ENCODE data around the gene ZNF613. TPM values are rescaled to one million over a fixed set of nuclear protein-coding genes. Genes with fewer than 3 reads are reported as not detected.
"Not testable (repeated sequence)": the region's sequence is repeated elsewhere in the genome, so short reads cannot be mapped to it uniquely, and the experiment has no call there.

ZNF613 gene
- total and polyA plus RNA-seq, 8 donors: 7.0 to 15.5 (median 13.8) TPM

DNA sequence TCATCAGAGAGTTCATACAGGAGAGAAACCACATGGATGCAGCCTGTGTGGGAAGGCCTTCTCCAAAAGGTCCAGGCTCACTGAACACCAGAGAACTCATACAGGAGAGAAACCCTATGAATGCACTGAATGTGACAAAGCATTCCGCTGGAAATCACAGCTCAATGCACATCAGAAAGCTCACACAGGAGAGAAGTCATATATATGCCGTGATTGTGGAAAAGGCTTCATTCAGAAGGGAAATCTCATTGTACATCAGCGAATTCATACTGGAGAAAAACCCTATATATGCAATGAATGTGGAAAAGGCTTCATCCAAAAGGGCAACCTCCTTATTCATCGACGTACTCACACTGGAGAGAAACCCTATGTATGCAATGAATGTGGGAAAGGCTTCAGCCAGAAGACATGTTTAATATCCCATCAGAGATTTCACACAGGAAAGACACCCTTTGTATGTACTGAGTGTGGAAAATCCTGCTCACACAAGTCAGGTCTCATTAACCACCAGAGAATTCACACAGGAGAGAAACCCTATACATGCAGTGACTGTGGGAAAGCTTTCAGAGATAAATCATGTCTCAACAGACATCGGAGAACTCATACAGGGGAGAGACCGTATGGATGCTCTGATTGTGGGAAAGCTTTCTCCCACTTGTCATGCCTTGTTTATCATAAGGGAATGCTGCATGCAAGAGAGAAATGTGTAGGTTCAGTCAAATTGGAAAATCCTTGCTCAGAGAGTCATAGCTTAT lies 17.7 kb downstream of the ZNF613 start:
- H3K4me3 ChIP-seq: no peak overlapping the region
- ATAC-seq (no peak), DNase-seq (no peak)
- no peak overlapping the region for H3K27ac ChIP-seq
- no peaks in the 10 kb centered on the region for H3K4me1 ChIP-seq
- peaks cover 23 to 65% of the 10 kb centered on the region in 2 donors for H3K36me3 ChIP-seq
- TF ChIP-seq, protein P1, sequence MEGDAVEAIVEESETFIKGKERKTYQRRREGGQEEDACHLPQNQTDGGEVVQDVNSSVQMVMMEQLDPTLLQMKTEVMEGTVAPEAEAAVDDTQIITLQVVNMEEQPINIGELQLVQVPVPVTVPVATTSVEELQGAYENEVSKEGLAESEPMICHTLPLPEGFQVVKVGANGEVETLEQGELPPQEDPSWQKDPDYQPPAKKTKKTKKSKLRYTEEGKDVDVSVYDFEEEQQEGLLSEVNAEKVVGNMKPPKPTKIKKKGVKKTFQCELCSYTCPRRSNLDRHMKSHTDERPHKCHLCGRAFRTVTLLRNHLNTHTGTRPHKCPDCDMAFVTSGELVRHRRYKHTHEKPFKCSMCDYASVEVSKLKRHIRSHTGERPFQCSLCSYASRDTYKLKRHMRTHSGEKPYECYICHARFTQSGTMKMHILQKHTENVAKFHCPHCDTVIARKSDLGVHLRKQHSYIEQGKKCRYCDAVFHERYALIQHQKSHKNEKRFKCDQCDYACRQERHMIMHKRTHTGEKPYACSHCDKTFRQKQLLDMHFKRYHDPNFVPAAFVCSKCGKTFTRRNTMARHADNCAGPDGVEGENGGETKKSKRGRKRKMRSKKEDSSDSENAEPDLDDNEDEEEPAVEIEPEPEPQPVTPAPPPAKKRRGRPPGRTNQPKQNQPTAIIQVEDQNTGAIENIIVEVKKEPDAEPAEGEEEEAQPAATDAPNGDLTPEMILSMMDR (IDR thresholded peaks at IDR 0.05): no peak
- intact Hi-C loops (cut with DNase I): no loop called here
- peaks cover 27 to 100% of the 10 kb centered on the region in 2 donors for H3K9me3 ChIP-seq
- no peaks in the 10 kb centered on the region for H3K27me3 ChIP-seq

DNA sequence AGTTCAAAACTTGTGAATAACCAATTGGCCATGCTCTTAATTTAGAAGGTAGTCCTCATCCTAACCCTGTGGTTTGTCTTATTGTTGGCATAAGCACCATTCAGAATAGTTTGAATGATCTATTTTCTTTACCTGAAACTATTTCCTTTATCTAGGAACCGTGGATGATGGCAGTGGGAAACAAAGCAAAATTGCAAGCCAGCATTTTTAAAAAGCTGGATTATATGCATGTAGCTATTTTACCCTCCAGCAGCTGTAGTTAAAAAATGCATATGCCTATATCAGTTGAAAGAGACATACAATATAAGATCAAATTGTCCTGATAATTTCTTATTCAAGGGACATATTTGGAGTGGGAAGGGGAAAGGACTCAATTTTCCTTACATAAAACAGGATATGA lies 19.3 kb downstream of the ZNF613 start:
- DNase-seq: no peak
- H3K36me3 ChIP-seq: peaks cover 15 to 48% of the 10 kb centered on the region in 2 donors
- H3K9me3 ChIP-seq: peaks cover 27 to 100% of the 10 kb centered on the region in 2 donors
- no peak overlapping the region for H3K27ac ChIP-seq
- no peaks in the 10 kb centered on the region for H3K27me3 ChIP-seq
- intact Hi-C loops (cut with DNase I): no loop called here
- ATAC-seq: no peak
- no peaks in the 10 kb centered on the region for H3K4me1 ChIP-seq
- H3K4me3 ChIP-seq: no peak overlapping the region
- TF ChIP-seq, protein P1 (IDR thresholded peaks at IDR 0.05): no peak

GRCh38 chr19:51948975-51949374 lies 21.7 kb downstream of the ZNF613 start:
- Histone ChIP-seq H3K36me3 (peaks cover 4 to 25% of the 10 kb centered on the region in 2 donors), H3K9me3 (peaks cover 19 to 93% of the 10 kb centered on the region in 2 donors), H3K27ac (peak overlapping the region in 1 of 2 donors; percentile 19), H3K4me3 (peak overlapping the region; percentile 1 to 15), H3K4me1 (no peaks in the 10 kb centered on the region), H3K27me3 (no peaks in the 10 kb centered on the region)
- intact Hi-C loops (cut with DNase I): no loop called here
- DNase-seq (peak; percentile 42 to 84 (median 71)), ATAC-seq (peak; percentile 64)
- TF ChIP-seq, protein P1 (IDR thresholded peaks at IDR 0.05): no peak

- DNase-seq; H3K27me3 ChIP-seq; ATAC-seq; intact Hi-C loops (cut with DNase I); H3K4me3 ChIP-seq; H3K4me1 ChIP-seq; H3K27ac ChIP-seq: not testable (repeated sequence)
- peaks cover 0 to 10% of the 10 kb centered on the region in 2 donors for H3K36me3 ChIP-seq
- peaks cover 0 to 91% of the 10 kb centered on the region in 2 donors for H3K9me3 ChIP-seq
These were observed 30.6 kb downstream of the ZNF613 start for GRCh38 chr19:51957846-51958245.

- intact Hi-C loops (cut with DNase I): no loop called here
- peaks cover 0 to 97% of the 10 kb centered on the region in 2 donors for H3K9me3 ChIP-seq
- no peak overlapping the region for H3K4me3 ChIP-seq
- H3K27ac ChIP-seq: no peak overlapping the region
- H3K4me1 ChIP-seq: no peaks in the 10 kb centered on the region
- DNase-seq (no peak), ATAC-seq (no peak)
- TF ChIP-seq, protein P1 (IDR thresholded peaks at IDR 0.05): no peak
- H3K27me3 ChIP-seq: no peaks in the 10 kb centered on the region
- peaks cover 0 to 30% of the 10 kb centered on the region in 2 donors for H3K36me3 ChIP-seq
These were observed 32.5 kb downstream of the ZNF613 start for GRCh38 chr19:51959791-51960190.

DNA sequence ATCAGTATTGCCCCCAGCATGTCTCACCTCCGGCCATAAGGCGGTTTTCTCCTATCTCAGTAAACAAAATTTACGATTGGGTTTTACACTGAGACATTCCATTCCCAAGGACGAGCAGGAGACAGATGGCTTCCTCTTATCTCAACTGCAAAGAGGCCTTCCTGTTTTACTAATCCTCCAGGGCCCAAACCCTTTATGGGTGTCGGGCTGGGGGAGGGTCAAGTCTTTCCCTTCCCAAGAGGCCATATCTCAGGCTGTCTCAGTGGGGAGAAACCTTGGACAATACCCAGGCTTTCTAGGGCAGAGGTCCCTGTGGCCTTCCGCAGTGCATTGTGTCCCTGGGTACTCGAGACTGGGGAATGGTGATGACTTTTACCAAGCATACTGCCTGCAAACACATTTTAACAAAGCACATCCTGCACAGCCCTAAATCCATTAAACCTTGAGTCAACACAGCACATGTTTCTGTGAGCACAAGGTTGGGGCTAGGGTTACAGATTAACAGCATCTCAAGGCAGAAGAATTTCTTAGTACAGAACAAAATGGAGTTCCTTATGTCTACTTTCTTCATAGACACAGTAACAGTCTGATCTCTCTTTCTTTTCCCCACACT lies 33.5 kb downstream of the ZNF613 start:
- peaks cover 0 to 97% of the 10 kb centered on the region in 2 donors for H3K9me3 ChIP-seq
- H3K4me3 ChIP-seq; H3K27me3 ChIP-seq; ATAC-seq; DNase-seq; H3K4me1 ChIP-seq; H3K27ac ChIP-seq; intact Hi-C loops (cut with DNase I): not testable (repeated sequence)
- peaks cover 2 to 39% of the 10 kb centered on the region in 2 donors for H3K36me3 ChIP-seq
